GM06990 (cell line): ENCODE measurements around the gene ZSWIM1.

Source experiments
- DNase-seq: peaks from one replicate; pipeline ENCODE4 v3.0.0-alpha.2; 2011; ENCODE audit not compliant: insufficient read length; ENCODE audit errors: extremely low read depth
- H3K27me3 ChIP-seq: replicated peaks from 2 replicates; pipeline ENCODE4 v1.6.0; 2011; ENCODE audit warnings: low read length; ENCODE audit not compliant: control insufficient read depth, insufficient read depth
- H3K36me3 ChIP-seq: 2 replicates; pipeline ENCODE4 v1.5.1; 2011; ENCODE audit warnings: low read length; ENCODE audit not compliant: control insufficient read depth, insufficient read depth
- H3K4me3 ChIP-seq: replicated peaks from 2 replicates; pipeline ENCODE4 v1.5.1; 2011; ENCODE audit warnings: low read depth, mild to moderate bottlenecking, control low read depth, low read length
- CTCF ChIP-seq: IDR thresholded peaks from 2 replicates; pipeline ENCODE4 v1.5.1; 2011; ENCODE audit warnings: low read length, control low read depth, mild to moderate bottlenecking, inconsistent platforms; ENCODE audit not compliant: insufficient read depth, poor library complexity, severe bottlenecking

The ZSWIM1 gene

GRCh38 chr20:45904583-45905504 lies 23.8 kb downstream of the ZSWIM1 start:
- Histone ChIP-seq H3K4me3 (no peak overlapping the region), H3K36me3 (peaks cover under 1% of the 10 kb centered on the region; the same call in 1 of the 2 replicates), H3K27me3 (no peaks in the 10 kb centered on the region)
- TF ChIP-seq CTCF, result no peak
- DNase-seq, result no peak

- no peak for TF ChIP-seq CTCF
- H3K4me3 ChIP-seq, result no peak overlapping the region
- no peak for DNase-seq
- no peaks in the 10 kb centered on the region for H3K27me3 ChIP-seq
- H3K36me3 ChIP-seq, result no peaks in the 10 kb centered on the region; the same call in 1 of the 2 replicates
These were observed 24.6 kb downstream of the ZSWIM1 start for GRCh38 chr20:45905505-45906079.

- DNase-seq, result no peak
- H3K27me3 ChIP-seq, result no peaks in the 10 kb centered on the region
- no peaks in the 10 kb centered on the region; the same call in 1 of the 2 replicates for H3K36me3 ChIP-seq
- no peak for TF ChIP-seq CTCF
- H3K4me3 ChIP-seq, result no peak overlapping the region
These were observed 26.4 kb downstream of the ZSWIM1 start for GRCh38 chr20:45907219-45907948.

- no peak for DNase-seq
- H3K4me3 ChIP-seq, result no peak overlapping the region
- no peaks in the 10 kb centered on the region for H3K27me3 ChIP-seq
- TF ChIP-seq CTCF, result no peak
- no peaks in the 10 kb centered on the region; the same call in 1 of the 2 replicates for H3K36me3 ChIP-seq
These were observed 27.1 kb downstream of the ZSWIM1 start for GRCh38 chr20:45908084-45908483.

- H3K4me3 ChIP-seq, result no peak overlapping the region
- no peak for DNase-seq
- no peaks in the 10 kb centered on the region for H3K27me3 ChIP-seq
- TF ChIP-seq CTCF, result no peak
- H3K36me3 ChIP-seq, result no peaks in the 10 kb centered on the region; the same call in 1 of the 2 replicates
These were observed 28.3 kb downstream of the ZSWIM1 start for GRCh38 chr20:45909336-45909808.
